ENCODE measurements around the gene RNU5D-1.
A peak's percentile ranks its signal among the peaks of the same experiment; 100 is the strongest.

The RNU5D-1 gene

GRCh38 chr1:44777547-44777946 lies 46.6 kb upstream of the RNU5D-1 start (continued):
- no peak for TF ChIP-seq ZNF391 (tag by site-specific recombination; IDR thresholded peaks at IDR 0.05; ENCODE audit: borderline replicate concordance, low read depth)
- TF ChIP-seq PRDM2 (tag by site-specific recombination; IDR thresholded peaks at IDR 0.05; ENCODE audit: borderline replicate concordance) = no peak
- no peak for TF ChIP-seq ZBTB44 (tag by site-specific recombination; IDR thresholded peaks at IDR 0.05)
- no peak for TF ChIP-seq ZIC2 (tag by site-specific recombination; IDR thresholded peaks at IDR 0.05)
- TF ChIP-seq ZBTB26 (tag by site-specific recombination; optimal IDR thresholded peaks at IDR 0.05) = no peak
- no peak for TF ChIP-seq ZNF645 (tag by site-specific recombination; IDR thresholded peaks at IDR 0.05)
- TF ChIP-seq ZNF354C (tag by site-specific recombination; IDR thresholded peaks at IDR 0.05; ENCODE audit: borderline replicate concordance, low read depth) = no peak
- no peak for TF ChIP-seq ZNF580 (tag by site-specific recombination; IDR thresholded peaks at IDR 0.05)
- no peak for TF ChIP-seq ZBTB49 (tag by site-specific recombination; IDR thresholded peaks at IDR 0.05; ENCODE audit: low read depth)

GRCh38 chr1:44776730-44777068 lies 45.7 kb upstream of the RNU5D-1 start:
- ChIA-PET CTCF (interaction anchor here (0.6 to 2.2 kb wide), 3 partner anchors 9 to 46 kb away, joined by 3 to 11 read pairs (median 6); partner anchors contain the start of genes BEST4 and RNU5D-1), POLR2A (interaction anchor here (1.0 to 3.1 kb wide), 13 partner anchors 8 to 527 kb away, joined by 5 to 41 read pairs (median 17); partner anchors contain the start of genes ARMH1, BEST4, BTBD19 and HECTD3)
- no peaks in the 10 kb centered on the region for H3K4me1 ChIP-seq (ENCODE audit: control insufficient read depth, insufficient read depth, low read length)
- H3K4me3 ChIP-seq (ENCODE audit: low read depth, low read length) = peak overlapping the region; percentile 63
- H3K9me3 ChIP-seq (ENCODE audit: control insufficient read depth, insufficient read depth, low read depth, low read length) = no peaks in the 10 kb centered on the region
- H3K27ac ChIP-seq (ENCODE audit: extremely low read depth, low read depth, low read length) = peak overlapping the region; percentile 99
- TF ChIP-seq ZFHX2 (tag by site-specific recombination; conservative IDR thresholded peaks at IDR 0.05) = peak; percentile 37; the same call in 1 of the 2 replicates
- TF ChIP-seq ZNF596 (tag by site-specific recombination; IDR thresholded peaks at IDR 0.05) = no peak
- TF ChIP-seq ZNF529 (tag by site-specific recombination; IDR thresholded peaks at IDR 0.05; ENCODE audit: insufficient replicate concordance) = no peak
- TF ChIP-seq TSHZ1 (tag by site-specific recombination; IDR thresholded peaks at IDR 0.05; ENCODE audit: borderline replicate concordance) = no peak
- 0 out of 2 replicates have a peak, but pooled peaks have one; percentile 4 for TF ChIP-seq ZNF2 (tag by site-specific recombination; IDR thresholded peaks at IDR 0.05)
- TF ChIP-seq ZNF776 (tag by site-specific recombination; IDR thresholded peaks at IDR 0.05; ENCODE audit: borderline replicate concordance) = no peak
- TF ChIP-seq CTCF (tag by site-specific recombination; IDR thresholded peaks at IDR 0.05) = no peak
- peak; percentile 84 for TF ChIP-seq ZNF121 (tag by site-specific recombination; IDR thresholded peaks at IDR 0.05)
- H3K36me3 ChIP-seq (ENCODE audit: control insufficient read depth in 2 of 2, insufficient read depth in 1 of 2, low read length in 2 of 2) = peaks cover 36 to 61% of the 10 kb centered on the region in 2 experiments; a peak in 2 of 3 replicates
